22Rv1 (cell line): ENCODE data around the gene SPON2.

Experiments
- ZFX ChIP-seq: fragments of 450-650 bp; IDR thresholded peaks from 2 replicates; pipeline ENCODE4 v1.6.1; 2017; ENCODE audit warnings: antibody characterized with exemption, borderline replicate concordance
- TF ChIP-seq, protein P1 (sequence below): fragments of 450-650 bp; IDR thresholded peaks from 2 replicates; pipeline ENCODE4 v1.5.1; 2017; ENCODE audit warnings: mild to moderate bottlenecking

DNA sequence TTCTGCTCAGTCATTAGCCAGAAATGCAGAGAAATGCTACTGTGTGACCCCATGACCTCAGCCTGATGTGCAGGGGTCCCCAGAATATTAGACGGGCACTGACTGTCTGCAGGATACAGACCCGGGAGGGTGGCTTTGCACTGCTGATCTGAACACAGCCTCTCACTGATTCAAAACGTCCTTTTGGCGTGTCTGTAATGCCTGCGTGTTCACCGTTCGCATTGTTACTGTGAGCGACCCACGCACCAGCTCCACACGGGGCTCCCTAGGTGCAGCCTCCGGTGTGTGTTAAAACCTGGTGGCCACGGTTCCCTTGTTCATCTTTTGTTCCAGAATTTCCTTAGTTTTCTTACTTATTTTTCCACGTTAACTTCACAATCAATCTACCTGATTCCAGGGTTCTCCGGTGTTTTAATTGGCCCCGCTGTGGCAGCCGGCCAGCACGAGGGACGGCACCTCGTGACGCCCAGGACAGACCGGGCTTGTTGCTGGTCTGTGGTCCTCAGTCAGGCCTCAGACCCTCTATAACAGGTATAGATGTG lies 32.0 kb upstream of the SPON2 start:
- TF ChIP-seq, protein P1, sequence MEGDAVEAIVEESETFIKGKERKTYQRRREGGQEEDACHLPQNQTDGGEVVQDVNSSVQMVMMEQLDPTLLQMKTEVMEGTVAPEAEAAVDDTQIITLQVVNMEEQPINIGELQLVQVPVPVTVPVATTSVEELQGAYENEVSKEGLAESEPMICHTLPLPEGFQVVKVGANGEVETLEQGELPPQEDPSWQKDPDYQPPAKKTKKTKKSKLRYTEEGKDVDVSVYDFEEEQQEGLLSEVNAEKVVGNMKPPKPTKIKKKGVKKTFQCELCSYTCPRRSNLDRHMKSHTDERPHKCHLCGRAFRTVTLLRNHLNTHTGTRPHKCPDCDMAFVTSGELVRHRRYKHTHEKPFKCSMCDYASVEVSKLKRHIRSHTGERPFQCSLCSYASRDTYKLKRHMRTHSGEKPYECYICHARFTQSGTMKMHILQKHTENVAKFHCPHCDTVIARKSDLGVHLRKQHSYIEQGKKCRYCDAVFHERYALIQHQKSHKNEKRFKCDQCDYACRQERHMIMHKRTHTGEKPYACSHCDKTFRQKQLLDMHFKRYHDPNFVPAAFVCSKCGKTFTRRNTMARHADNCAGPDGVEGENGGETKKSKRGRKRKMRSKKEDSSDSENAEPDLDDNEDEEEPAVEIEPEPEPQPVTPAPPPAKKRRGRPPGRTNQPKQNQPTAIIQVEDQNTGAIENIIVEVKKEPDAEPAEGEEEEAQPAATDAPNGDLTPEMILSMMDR = no peak
- TF ChIP-seq ZFX = no peak
